Measurements from ENCODE around the gene CPSF3.
"Not testable (repeated sequence)": the region's sequence is repeated elsewhere in the genome, so short reads cannot be mapped to it uniquely, and the experiment has no call there.

Gene CPSF3

GRCh38 chr2:9388199-9388681, 35.2 kb upstream of the CPSF3 start:
- in situ Hi-C loops (cut with HindIII; ENCODE audit: low pct_unique_long_range_greater_than_20kb, low sequenced_read_pairs): no loop called here
- no peak for DNase-seq (ENCODE audit: low read depth in 1 of 2, low spot score in 1 of 2)
- TF ChIP-seq JUND (IDR thresholded peaks at IDR 0.05; ENCODE audit: low read depth): no peak

- in situ Hi-C loops (cut with HindIII; ENCODE audit: low pct_unique_long_range_greater_than_20kb, low sequenced_read_pairs): no loop called here
- DNase-seq (ENCODE audit: low read depth in 1 of 2, low spot score in 1 of 2): no peak
- no peak for TF ChIP-seq JUND (IDR thresholded peaks at IDR 0.05; ENCODE audit: low read depth)
These were observed 34.2 kb upstream of the CPSF3 start for GRCh38 chr2:9388950-9389911.

DNA sequence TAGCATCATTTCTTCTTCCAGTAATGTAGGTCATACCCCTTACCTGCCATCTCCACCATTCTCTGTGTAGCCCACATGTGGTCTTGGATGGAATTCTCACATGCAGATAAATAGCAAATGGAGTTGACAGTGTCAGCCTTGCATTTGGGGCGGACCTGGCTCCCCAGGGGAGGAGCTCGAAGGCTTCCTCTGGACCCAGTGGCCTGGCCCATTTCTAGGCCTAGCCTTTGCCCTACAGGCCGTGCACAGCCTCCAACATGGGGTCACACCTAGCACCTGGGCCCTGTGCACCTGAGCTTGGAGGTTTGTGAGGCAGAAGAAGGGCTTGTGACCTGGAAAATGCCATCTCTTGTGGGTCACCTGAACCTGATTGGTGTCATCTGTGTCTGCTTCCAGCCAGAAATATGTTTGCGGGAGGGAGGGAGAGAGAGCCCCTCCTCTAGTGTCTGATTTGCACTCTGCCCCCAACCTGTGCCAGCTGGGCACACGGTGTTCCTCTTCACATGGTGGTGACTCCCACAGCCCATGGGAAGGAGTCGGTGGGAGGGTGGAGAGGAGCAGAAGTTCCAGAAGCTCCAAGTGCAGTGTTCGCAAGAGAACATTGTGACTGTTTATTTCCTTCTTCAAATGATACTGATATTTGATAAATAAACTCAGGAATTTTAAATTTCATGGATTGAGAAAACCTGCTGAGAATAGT, 33.2 kb upstream of the CPSF3 start:
- in situ Hi-C loops (cut with HindIII; ENCODE audit: low pct_unique_long_range_greater_than_20kb, low sequenced_read_pairs): no loop called here
- no peak for TF ChIP-seq JUND (IDR thresholded peaks at IDR 0.05; ENCODE audit: low read depth)
- no peak for DNase-seq (ENCODE audit: low read depth in 1 of 2, low spot score in 1 of 2)

- in situ Hi-C loops (cut with HindIII; ENCODE audit: low pct_unique_long_range_greater_than_20kb, low sequenced_read_pairs): no loop called here
- no peak for TF ChIP-seq JUND (IDR thresholded peaks at IDR 0.05; ENCODE audit: low read depth)
- DNase-seq (ENCODE audit: low read depth in 1 of 2, low spot score in 1 of 2): no peak
These were observed 32.5 kb upstream of the CPSF3 start for GRCh38 chr2:9390991-9391390.

DNA sequence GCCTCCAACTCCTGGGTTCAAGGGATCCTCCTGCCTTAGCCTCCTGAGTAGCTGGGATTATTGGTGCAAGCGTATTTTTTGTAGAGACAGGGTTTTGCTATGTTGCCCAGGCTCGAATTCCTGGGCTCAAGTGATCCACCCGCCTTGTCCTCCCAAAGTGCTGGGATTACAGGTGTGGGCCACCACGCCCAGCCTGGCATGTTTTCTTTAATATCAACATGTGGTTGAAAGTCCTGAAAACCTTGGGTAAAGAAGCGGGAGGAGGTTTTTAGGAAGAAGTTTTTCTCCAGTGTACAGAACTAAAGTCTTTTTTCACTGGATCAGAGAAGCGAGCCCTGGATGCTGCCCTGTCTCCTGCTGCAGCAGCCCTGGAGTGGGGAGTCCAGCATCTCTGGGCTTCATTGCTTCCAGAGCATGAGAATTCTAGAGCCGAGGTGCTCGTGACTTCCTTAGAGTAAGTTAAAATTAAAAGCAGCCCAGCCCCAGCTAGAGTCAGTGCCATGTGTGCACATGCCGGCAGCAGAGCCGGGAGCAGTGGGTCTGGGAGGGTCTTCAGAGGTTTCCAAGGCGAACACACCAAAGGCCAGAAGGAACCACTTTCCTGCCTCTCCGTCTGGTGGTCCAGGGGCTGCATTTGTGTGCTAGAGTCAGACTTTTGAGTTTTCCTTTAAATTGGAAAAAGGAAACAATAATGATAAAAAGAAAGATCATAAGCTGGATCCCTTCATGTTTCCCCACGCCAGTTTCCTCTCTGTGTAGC, 31.3 kb upstream of the CPSF3 start:
- no peak for TF ChIP-seq JUND (IDR thresholded peaks at IDR 0.05; ENCODE audit: low read depth)
- DNase-seq (ENCODE audit: low read depth in 1 of 2, low spot score in 1 of 2): no peak
- in situ Hi-C loops (cut with HindIII; ENCODE audit: low pct_unique_long_range_greater_than_20kb, low sequenced_read_pairs): no loop called here

DNA sequence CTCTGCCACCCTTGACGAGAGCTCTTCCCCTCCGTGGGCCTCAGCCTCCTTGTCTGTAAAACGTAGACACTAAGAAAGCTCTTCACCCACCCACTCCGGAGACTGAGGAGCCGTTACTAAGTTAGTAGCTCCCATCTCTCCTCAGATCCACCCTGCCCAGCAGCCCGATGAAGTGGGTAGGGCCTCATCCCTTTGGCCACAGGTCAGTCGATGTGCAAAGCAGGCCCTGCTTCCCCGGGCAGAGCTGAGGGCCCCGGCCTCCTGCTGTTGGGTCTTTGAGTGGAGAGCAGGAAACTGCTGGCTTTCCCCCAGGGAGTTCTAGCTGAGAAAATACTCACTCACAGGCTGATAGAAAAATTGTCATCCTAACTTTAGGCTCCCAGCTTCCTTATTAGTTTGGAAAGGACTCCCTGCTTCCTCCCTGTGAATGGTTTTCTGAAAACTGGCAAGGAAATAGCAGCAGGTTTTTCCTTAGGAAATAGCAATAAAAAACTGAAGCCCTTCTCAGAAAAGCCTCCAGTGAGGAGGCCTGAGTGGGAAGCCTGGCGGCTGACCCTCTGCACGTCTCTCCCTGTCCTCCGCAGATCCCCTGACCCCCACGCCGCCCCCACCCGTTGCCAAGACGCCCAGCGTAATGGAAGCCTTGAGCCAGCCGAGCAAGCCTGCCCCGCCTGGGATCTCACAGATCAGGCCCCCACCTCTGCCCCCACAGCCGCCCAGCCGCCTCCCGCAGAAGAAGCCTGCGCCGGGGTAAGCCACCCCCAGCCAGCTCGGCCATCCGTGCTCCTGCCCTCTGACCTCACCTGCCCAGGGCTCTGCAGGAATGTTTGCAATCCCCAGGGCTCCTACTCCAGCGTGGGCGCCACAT, 30.3 kb upstream of the CPSF3 start:
- in situ Hi-C loops (cut with HindIII; ENCODE audit: low pct_unique_long_range_greater_than_20kb, low sequenced_read_pairs): no loop called here
- no peak for DNase-seq (ENCODE audit: low read depth in 1 of 2, low spot score in 1 of 2)

DNA sequence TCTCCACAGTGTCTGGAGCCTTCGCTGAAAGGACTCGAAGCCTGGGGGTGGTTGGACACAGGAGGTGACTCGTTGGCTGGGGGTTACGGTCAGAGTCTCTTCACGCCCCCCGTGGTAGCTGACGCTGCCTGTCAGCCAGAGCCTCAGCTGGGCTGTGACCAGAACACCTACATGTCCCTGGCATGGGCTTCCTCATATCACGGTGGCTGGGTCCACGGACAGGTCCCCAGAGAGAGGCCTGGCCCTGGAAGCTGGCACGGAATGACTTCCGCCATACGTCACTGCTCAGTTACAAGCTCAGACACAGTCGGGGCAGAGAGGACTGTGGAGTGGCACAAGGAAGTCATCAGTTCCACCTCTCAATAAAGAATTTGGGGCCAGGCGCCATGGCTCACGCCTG, 28.6 kb upstream of the CPSF3 start:
- no peak for DNase-seq (ENCODE audit: low read depth in 1 of 2, low spot score in 1 of 2)
- TF ChIP-seq JUND (IDR thresholded peaks at IDR 0.05; ENCODE audit: low read depth): no peak
- in situ Hi-C loops (cut with HindIII; ENCODE audit: low pct_unique_long_range_greater_than_20kb, low sequenced_read_pairs): no loop called here

More for the DNA sequence above, 30.3 kb upstream of the CPSF3 start:
- TF ChIP-seq JUND (IDR thresholded peaks at IDR 0.05; ENCODE audit: low read depth): no peak

- DNase-seq (ENCODE audit: low read depth in 1 of 2, low spot score in 1 of 2): no peak
- TF ChIP-seq JUND (IDR thresholded peaks at IDR 0.05; ENCODE audit: low read depth): no peak
These were observed 26.3 kb upstream of the CPSF3 start for GRCh38 chr2:9397201-9397600.

DNA sequence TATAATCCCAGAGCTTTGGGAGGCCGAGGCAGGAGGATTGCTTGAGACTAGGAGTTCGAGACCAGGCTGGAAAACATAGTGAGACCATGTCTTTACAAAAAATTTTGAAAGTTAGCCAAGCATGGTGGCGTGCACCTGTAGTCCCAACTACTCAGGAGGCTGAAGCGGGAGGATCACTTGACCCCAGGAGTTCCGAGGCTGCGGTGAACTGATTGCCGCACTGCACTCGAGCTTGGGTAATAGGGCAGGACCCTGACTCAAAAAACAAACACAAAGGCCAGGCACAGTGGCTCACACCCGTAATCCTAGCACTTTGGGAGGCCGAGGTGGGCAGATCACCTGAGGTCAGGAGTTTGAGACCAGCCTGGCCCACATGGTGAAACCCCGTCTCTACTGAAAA, 25.2 kb upstream of the CPSF3 start:
- in situ Hi-C loops (cut with HindIII; ENCODE audit: low pct_unique_long_range_greater_than_20kb, low sequenced_read_pairs); DNase-seq (ENCODE audit: low read depth in 1 of 2, low spot score in 1 of 2): not testable (repeated sequence)

More at GRCh38 chr2:9397201-9397600, 26.3 kb upstream of the CPSF3 start:
- in situ Hi-C loops (cut with HindIII; ENCODE audit: low pct_unique_long_range_greater_than_20kb, low sequenced_read_pairs): no loop called here

GRCh38 chr2:9398881-9399780, 24.3 kb upstream of the CPSF3 start:
- in situ Hi-C loops (cut with HindIII; ENCODE audit: low pct_unique_long_range_greater_than_20kb, low sequenced_read_pairs): no loop called here
- no peak for DNase-seq (ENCODE audit: low read depth in 1 of 2, low spot score in 1 of 2)
- TF ChIP-seq JUND (IDR thresholded peaks at IDR 0.05; ENCODE audit: low read depth): no peak

All from T47D (cell line).